Heart left ventricle (tissue), 16 donors: ENCODE data around the gene NFIA. TPM values are rescaled to one million over a fixed set of nuclear protein-coding genes. Genes with fewer than 3 reads are reported as not detected.

Experiments
- ATAC-seq, 4 donors: fragments of 200-7000 bp; cut with Tn5 transposase; one replicate each; pipeline ENCODE4 v1.9.1; 2020 to 2022; ENCODE audit warnings: moderate library complexity in 4 of 4, mild to moderate bottlenecking in 3 of 4, moderate number of reproducible peaks in 1 of 4
- DNase-seq, 5 donors: peaks; one replicate each; pipeline ENCODE4 v3.0.0-alpha.2; 2020
- H3K27ac ChIP-seq, 12 donors: fragments of 200-600 bp; sonication (generic) in 4 of 12; one replicate each; pipeline versions ENCODE4 v1.5.0 to v1.8.0; 2016 to 2022; ENCODE audit warnings: mild to moderate bottlenecking in 2 of 12
- H3K27me3 ChIP-seq, 9 donors: fragments of 200-600 bp; sonication (generic) in 2 of 9; one replicate each; pipeline versions ENCODE4 v1.5.1 to v1.8.0; 2016 to 2022; ENCODE audit warnings: mild to moderate bottlenecking in 3 of 9
- H3K36me3 ChIP-seq, 9 donors: fragments of 200-600 bp; sonication (generic) in 2 of 9; one replicate each; pipeline versions ENCODE4 v1.5.0 to v1.8.0; 2018 to 2022; ENCODE audit warnings: mild to moderate bottlenecking in 2 of 9
- H3K4me1 ChIP-seq, 12 donors: fragments of 200-600 bp; sonication (generic) in 4 of 12; one replicate each; pipeline versions ENCODE4 v1.5.0 to v1.8.0; 2016 to 2022; ENCODE audit warnings: mild to moderate bottlenecking in 3 of 12
- H3K4me3 ChIP-seq, 12 donors: fragments of 200-600 bp; sonication (generic) in 4 of 12; one replicate each; pipeline versions ENCODE4 v1.5.0 to v1.8.0; 2017 to 2022; ENCODE audit warnings: mild to moderate bottlenecking in 9 of 12, moderate library complexity in 4 of 12
- H3K9me3 ChIP-seq, 12 donors: fragments of 200-600 bp; sonication (generic) in 4 of 12; one replicate each; pipeline versions ENCODE4 v1.5.0 to v1.8.0; 2016 to 2022; ENCODE audit warnings: mild to moderate bottlenecking in 1 of 12
- POLR2A ChIP-seq, 2 donors: fragments of 450-650 bp; IDR thresholded peaks; one replicate each; pipeline ENCODE4 v1.6.1; 2017; ENCODE audit warnings: antibody characterized with exemption in 2 of 2, mild to moderate bottlenecking in 2 of 2, moderate library complexity in 2 of 2
- WGBS, 4 donors: extraction: QIAGEN DNeasy Blood & Tissue Kit in 2 of 4; methylation state at CpG; one replicate each; pipeline versions ENCODE4 v1.1.5 to v1.1.7; 2013 to 2018; 5-methylcytosine and 5-hydroxymethylcytosine counted together
- intact Hi-C, 10 donors: fragments of 100-400 bp; cut with DNase I; formaldehyde crosslinking; loops; one replicate each; pipeline versions ENCODE4 v1.11.1 to v1.14.2; 2022
- polyA plus RNA-seq, 2 donors: library from polyadenylated mRNA; stranded (reverse); fragments of 200-250 nt; gene quantifications; one replicate each; pipeline ENCODE4 v1.2.3, GENCODE V29; 2013
- total RNA-seq, 9 donors: library from RNA; depleted of rRNA in 2 of 9; stranded (reverse); fragments of >200 nt in 2 of 9; fragmentation: NEBNext Ultra II Directional in 3 of 9; extraction: Animal tissue kit (Norgen Biotek cat#: 25700) in 3 of 9; gene quantifications; one replicate each; pipeline versions ENCODE4 v1.1.0 to v1.2.4, GENCODE V29; 2016 to 2023
- TF ChIP-seq, protein P1 (sequence below), 12 donors: fragments of 200-600 bp; sonication (generic) in 4 of 12; IDR thresholded peaks; one replicate each; pipeline versions ENCODE4 v1.5.0 to v1.8.0; 2018 to 2022; ENCODE audit warnings: antibody characterized with exemption in 12 of 12, mild to moderate bottlenecking in 5 of 12
- donor health status: ischemic (EF 13 %, LVEDD 7.1; RV severe dilation, severe dysfunction).
- donor health status: healthy with polysubstance abuse.
- donor health status: DM: no; HTN: yes; CAD: no.
- donor health status: DM: no; HTN: no; CAD: no.
- donor health status: ischemic (EF 25% LVEDD 6.9; RV normal size, moderate dysfunction).
- donor health status: ischemic (EF 25% LVEDD 5.7; RV mildly dilated, moderate dysfunction).
- donor health status: healthy.
- donor health status: DM: yes; HTN: yes; CAD: no.
- donor health status: ischemic (EF 35%, LVEDD 5.7; RV mildly dilated, moderate dysfunction).
- donor health status: nonischemic (EF 11% LVEDD 7.7; RV severe dilation, severe dysfunction).
- donor health status: DM: yes; HTN: yes; CAD: no.
- donor health status: PGD.
- donor health status: ischemic (EF 29% LVEDD 5.4; RV normal size, mild dysfunction).
- donor health status: nonischemic (EF 23%, LVEDD 6.1; RV moderate dilation, normal function).

NFIA gene
- total and polyA plus RNA-seq, 11 donors, result 12.7 to 121 (median 96.5) TPM

DNA sequence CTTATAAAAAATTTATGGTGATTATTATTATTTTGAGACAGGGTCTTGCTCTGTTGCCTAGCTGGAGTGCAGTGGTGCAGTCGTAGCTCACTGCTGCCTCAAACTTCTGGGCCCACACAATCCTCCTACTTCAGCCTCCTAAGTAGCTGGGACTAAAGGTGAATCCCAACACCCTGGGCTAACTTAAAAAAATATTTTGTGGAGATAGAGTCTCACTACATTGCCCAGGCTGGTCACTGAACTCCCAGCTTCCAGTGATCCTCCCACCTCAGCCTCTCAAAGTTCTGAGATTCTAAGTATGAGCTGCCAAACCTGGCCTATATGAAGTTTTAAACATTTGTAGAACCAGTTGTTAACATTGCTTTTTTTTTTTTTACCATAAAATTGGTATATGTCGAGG, 18.2 kb downstream of the NFIA start:
- TF ChIP-seq, protein P1, sequence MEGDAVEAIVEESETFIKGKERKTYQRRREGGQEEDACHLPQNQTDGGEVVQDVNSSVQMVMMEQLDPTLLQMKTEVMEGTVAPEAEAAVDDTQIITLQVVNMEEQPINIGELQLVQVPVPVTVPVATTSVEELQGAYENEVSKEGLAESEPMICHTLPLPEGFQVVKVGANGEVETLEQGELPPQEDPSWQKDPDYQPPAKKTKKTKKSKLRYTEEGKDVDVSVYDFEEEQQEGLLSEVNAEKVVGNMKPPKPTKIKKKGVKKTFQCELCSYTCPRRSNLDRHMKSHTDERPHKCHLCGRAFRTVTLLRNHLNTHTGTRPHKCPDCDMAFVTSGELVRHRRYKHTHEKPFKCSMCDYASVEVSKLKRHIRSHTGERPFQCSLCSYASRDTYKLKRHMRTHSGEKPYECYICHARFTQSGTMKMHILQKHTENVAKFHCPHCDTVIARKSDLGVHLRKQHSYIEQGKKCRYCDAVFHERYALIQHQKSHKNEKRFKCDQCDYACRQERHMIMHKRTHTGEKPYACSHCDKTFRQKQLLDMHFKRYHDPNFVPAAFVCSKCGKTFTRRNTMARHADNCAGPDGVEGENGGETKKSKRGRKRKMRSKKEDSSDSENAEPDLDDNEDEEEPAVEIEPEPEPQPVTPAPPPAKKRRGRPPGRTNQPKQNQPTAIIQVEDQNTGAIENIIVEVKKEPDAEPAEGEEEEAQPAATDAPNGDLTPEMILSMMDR (IDR thresholded peaks at IDR 0.05), result no peak
- no peak for TF ChIP-seq POLR2A (IDR thresholded peaks at IDR 0.05)
- Histone ChIP-seq H3K27ac (no peak overlapping the region), H3K27me3 (no peaks in the 10 kb centered on the region), H3K36me3 (no peaks in the 10 kb centered on the region), H3K4me1 (peaks cover 2 to 91% (median 57%) of the 10 kb centered on the region in 12 donors), H3K9me3 (no peaks in the 10 kb centered on the region), H3K4me3 (peak overlapping the region in 1 of 12 donors; percentile 29)
- 97 to 99% (median 98%) methylated on average over 2 of the region's 2 CpGs for WGBS, 4 donors
- DNase-seq, result no peak
- no peak for ATAC-seq
- intact Hi-C loops, result no loop called here

DNA sequence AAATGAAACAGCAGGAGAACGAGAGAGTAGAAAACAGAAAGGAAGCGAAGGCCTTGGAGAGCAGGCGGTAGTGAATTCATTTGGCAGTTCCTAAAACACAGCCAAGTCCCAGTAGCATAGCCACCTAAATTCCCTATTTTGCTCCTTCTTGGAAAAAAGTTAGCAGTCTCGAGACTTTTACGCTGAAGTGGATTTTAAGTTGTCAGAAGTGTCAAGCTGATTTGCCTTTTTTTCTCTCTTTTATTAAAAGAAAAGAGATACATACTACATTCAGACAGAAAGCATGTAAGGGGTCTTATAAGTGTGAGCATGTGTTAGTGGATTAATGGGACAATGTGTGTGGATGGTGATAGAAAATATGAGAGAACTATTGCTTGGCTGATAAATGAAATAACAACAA, 19.2 kb downstream of the NFIA start:
- H3K4me1 ChIP-seq, result peaks cover 2 to 96% (median 57%) of the 10 kb centered on the region in 12 donors
- 35 to 56% (median 42%) methylated on average over 5 of the region's 5 CpGs for WGBS, 4 donors
- no peaks in the 10 kb centered on the region for H3K36me3 ChIP-seq
- H3K27ac ChIP-seq, result peak overlapping the region; percentile 24 to 82 (median 64)
- H3K9me3 ChIP-seq, result no peaks in the 10 kb centered on the region
- ATAC-seq (peak in 2 of 4 donors; percentile 54 to 56), DNase-seq (no peak)
- intact Hi-C loops, result no loop called here
- no peak for TF ChIP-seq POLR2A (IDR thresholded peaks at IDR 0.05)
- TF ChIP-seq, protein P1 (IDR thresholded peaks at IDR 0.05), result no peak
- H3K4me3 ChIP-seq, result peak overlapping the region in 9 of 12 donors; percentile 28 to 51 (median 31)
- H3K27me3 ChIP-seq, result no peaks in the 10 kb centered on the region

DNA sequence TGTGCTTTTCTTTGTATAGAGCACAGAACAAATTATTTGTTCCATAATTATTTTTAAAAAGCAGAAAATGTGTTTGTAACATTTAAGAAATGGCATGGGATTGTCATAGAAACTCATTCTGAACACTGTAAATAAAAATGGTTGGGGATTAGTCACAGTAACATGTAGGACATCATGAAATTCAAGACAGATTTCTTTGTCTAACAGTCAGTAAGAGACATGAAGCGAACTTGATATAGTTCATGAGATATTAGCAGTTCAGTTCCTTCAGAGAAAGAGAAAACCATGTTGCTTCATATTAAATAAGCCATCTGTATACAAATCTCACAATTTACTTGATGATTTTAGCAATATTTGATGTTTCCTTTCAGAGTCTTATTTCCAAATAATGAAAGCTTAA, 19.7 kb downstream of the NFIA start:
- ATAC-seq, result peak in 1 of 4 donors; percentile 41
- intact Hi-C loops, result no loop called here
- TF ChIP-seq, protein P1 (IDR thresholded peaks at IDR 0.05), result no peak
- TF ChIP-seq POLR2A (IDR thresholded peaks at IDR 0.05), result no peak

DNA sequence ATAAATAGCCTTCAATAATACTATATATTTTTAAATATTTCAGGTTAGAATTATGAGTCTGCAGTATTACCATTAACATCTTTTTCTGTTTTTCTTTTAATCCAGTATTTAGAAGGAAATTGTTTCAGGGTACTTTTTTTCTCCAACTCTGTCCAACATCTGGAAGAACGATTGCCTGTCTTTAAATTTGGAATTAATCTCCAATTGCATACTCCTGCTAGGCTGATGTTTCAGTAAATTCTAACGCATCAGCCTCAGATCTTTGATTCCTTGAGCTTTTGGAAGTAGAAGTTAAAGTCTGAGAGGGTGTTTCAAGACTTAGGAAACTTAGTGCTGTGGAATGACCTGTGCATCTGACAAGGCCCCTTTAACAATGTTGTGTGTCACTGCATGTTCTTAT, 20.3 kb downstream of the NFIA start:
- intact Hi-C loops, result no loop called here
- no peaks in the 10 kb centered on the region for H3K36me3 ChIP-seq
- ATAC-seq, result no peak
- H3K4me1 ChIP-seq, result peaks cover 2 to 85% (median 50%) of the 10 kb centered on the region in 12 donors
- 23 to 37% (median 32%) methylated on average over 2 of the region's 2 CpGs for WGBS, 4 donors
- DNase-seq, result no peak
- TF ChIP-seq, protein P1 (IDR thresholded peaks at IDR 0.05), result no peak
- TF ChIP-seq POLR2A (IDR thresholded peaks at IDR 0.05), result no peak
- H3K4me3 ChIP-seq, result peak overlapping the region in 3 of 12 donors; percentile 31 to 51 (median 48)
- H3K9me3 ChIP-seq, result peaks cover 0 to 6% (median 1%) of the 10 kb centered on the region in 12 donors
- no peaks in the 10 kb centered on the region for H3K27me3 ChIP-seq
- H3K27ac ChIP-seq, result peak overlapping the region in 10 of 12 donors; percentile 44 to 82 (median 64)

More for the DNA sequence above, 19.7 kb downstream of the NFIA start:
- Histone ChIP-seq H3K4me3 (peak overlapping the region in 9 of 12 donors; percentile 28 to 51 (median 31)), H3K27me3 (no peaks in the 10 kb centered on the region), H3K36me3 (no peaks in the 10 kb centered on the region), H3K4me1 (peaks cover 2 to 91% (median 55%) of the 10 kb centered on the region in 12 donors), H3K9me3 (peaks cover 0 to under 1% (median 0%) of the 10 kb centered on the region in 12 donors), H3K27ac (peak overlapping the region; percentile 24 to 82 (median 64))
- no peak for DNase-seq
- WGBS, 4 donors, result 0 to 53% (median 28%) methylated on average over 1 of the region's 1 CpG
